Measurements from ENCODE around the gene PABPN1.

GRCh38 chr14:23361763-23362162, 40.5 kb downstream of the PABPN1 start:
- TF ChIP-seq POLR2A (IDR thresholded peaks at IDR 0.05; ENCODE audit: insufficient read depth in 1 of 2, low read depth in 2 of 2, low read length in 2 of 2) (no peak), BRCA1 (CRISPR knock-in tag; IDR thresholded peaks at IDR 0.05) (no peak), RARG (CRISPR knock-in tag; IDR thresholded peaks at IDR 0.05; ENCODE audit: low read depth) (no peak), CTCF (CRISPR knock-in tag; IDR thresholded peaks at IDR 0.05) (no peak), STAT6 (CRISPR knock-in tag; IDR thresholded peaks at IDR 0.05; ENCODE audit: borderline replicate concordance) (no peak), SUZ12 (IDR thresholded peaks at IDR 0.05; ENCODE audit: low read depth, low read length) (no peak), USF2 (IDR thresholded peaks at IDR 0.05; ENCODE audit: low read depth, low read length) (no peak), USF2 (CRISPR knock-in tag; IDR thresholded peaks at IDR 0.05; ENCODE audit: borderline replicate concordance) (no peak), THRA (CRISPR knock-in tag; IDR thresholded peaks at IDR 0.05; ENCODE audit: borderline replicate concordance) (no peak), ZBTB10 (CRISPR knock-in tag; IDR thresholded peaks at IDR 0.05; ENCODE audit: borderline replicate concordance) (no peak)
